ENCODE measurements around the gene HNF4A.
"Not testable (repeated sequence)": the region's sequence is repeated elsewhere in the genome, so short reads cannot be mapped to it uniquely, and the experiment has no call there.

HNF4A gene

DNA sequence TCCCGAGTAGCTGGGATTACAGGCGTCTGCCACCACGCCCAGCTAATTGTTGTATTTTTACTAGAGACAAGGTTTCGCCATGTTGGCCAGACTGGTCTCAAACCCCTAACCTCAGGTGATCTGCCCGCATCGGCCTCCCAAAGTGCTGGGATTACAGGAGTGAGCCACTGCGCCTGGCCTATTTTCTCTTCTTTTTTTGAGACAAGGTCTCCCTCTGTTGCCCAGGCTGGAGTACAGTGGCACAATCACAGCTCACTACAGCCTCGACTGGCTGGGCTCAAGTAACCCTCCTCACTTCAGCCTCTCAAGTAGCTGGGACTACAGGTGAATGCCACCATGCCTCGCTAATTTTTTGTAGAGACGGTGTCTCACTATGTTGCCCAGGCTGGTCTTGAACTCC is 9.6 kb upstream of the HNF4A start:
- not testable (repeated sequence) for DNase-seq

DNA sequence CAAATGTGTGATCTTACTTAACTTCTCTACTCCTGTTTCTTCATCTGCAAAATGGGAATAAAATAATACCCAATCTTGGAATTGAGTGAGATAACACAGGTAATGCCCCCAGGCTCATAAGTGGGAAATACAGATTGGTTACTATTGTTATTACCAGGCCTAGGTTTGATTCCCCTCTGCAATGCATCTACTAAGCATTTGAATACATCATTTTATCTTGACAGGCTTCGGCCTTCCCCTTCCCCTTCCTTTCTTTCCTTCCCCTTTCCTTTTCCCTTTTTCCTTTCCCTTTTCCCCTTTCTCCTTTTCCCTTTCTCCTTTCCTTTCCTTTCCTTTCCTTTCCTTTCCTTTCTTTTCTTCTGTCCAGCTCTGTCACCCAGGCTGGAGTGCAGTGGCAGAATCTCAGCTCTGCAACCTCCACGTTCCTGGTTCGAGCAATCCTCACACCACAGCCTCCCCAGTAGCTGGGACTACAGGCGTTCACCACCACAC is 7.3 kb upstream of the HNF4A start:
- DNase-seq, result no peak

GRCh38 chr20:44349349-44349748 is 6.2 kb upstream of the HNF4A start:
- no peak for DNase-seq

- DNase-seq, result no peak
Observed at GRCh38 chr20:44350567-44350966, 4.9 kb upstream of the HNF4A start.

DNA sequence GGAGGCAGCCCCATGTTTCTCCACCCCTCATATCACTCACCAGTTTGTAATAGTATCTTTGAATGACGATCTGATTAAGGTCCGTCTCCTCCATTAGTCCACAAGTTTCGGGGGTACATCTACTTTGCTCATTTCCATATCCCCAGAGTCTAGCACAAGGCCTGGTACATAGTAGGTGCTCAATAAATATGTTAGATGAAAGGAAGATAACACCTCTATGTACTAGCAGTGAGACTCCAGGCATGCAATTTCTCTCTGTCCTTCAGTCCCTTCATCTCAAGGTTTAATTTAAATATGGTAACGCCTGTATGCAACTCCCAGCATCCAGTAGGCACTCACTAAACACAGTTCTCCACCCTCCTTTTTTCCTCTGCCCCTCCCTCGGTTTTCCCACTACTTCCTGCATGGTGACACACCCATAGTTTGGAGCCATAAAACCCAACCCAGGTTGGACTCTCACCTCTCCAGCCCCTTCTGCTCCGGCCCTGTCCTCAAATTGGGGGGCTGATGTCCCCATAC is 461 bp upstream of the HNF4A start:
- no peak for DNase-seq

GRCh38 chr20:44356353-44356723 is 839 bp downstream of the HNF4A start:
- DNase-seq, result no peak

DNA sequence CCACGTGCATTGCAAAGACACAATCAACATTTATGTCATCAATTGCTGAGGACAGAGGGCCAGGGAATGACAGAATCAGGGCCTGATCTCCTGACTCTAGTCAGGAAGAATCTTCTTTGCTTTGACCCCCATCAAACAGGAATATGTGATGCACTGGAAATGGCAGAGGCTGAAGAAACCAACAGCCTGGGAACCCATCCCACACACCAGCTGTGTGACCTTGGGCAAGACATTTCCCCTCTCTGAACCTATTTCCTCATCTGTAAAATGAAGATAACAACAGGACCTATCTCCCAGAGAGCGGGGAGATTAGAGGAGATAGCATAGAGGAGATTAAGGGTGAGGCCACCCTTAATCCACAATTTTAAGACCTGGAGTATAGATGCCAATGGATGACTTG is 1.5 kb downstream of the HNF4A start:
- DNase-seq, result no peak

- DNase-seq, result no peak
Observed at GRCh38 chr20:44357555-44358125, 2.1 kb downstream of the HNF4A start.

DNA sequence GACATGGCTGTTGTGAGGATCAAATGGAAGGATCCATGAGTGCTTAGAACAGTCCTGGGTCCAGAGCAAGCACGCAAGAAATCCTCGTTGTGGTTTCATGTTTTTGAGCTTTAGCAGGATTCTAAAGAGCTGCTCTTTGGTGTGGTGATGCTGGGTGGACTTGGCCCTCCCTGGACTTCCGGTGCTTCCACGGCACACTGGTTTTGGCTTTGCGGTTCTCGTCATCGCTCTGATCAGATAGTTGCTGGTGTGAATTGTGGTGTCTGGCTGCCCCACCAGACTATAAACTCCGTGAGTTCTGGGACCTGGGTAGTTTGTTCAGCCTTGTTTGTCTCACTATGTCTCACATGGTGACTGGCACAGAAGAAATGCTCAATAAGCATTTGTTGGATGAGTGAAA is 3.3 kb downstream of the HNF4A start:
- no peak for DNase-seq

- DNase-seq, result no peak
Observed at GRCh38 chr20:44360221-44360620, 4.7 kb downstream of the HNF4A start.

DNA sequence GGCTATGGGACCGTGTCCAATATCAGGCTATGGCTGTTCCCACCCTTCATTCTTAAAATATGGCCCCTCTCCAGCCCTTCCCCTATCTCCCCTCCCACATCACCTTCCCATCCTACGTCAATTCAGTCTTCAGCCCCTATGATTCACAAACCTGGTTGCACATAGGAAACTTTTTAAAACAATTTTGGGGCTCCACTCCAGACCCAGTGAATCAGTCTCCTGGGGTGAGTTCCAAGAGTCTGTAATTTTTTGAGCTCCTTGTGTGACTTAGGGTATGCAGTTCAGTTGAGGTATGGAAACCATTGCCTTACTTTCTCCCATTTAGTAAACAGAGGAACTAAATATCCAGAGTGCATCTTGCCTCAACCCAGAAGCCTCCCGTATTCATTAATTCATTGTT is 5.5 kb downstream of the HNF4A start:
- DNase-seq, result no peak

DNA sequence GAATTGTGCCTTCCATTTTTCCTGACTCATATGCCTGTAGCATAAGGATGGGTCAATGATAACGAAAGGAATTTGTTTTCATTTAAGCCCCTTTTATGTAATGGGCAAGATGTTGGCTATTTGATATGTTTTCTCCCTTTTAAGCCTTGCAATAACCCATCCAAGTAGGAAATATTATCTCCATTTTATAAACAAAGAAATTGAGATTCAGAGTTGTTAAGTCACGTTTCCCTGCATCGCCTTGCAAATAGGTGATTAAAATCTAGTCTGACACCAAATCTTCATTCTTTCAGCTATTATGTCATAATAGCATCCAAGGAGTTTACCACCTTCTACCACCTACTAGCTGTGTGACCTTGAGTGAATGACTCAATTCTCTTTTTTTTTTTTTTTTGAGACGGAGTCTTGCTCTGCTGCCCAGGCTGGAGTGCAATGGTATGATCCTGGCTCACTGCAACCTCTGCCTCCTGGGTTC is 7.0 kb downstream of the HNF4A start:
- no peak for DNase-seq

DNA sequence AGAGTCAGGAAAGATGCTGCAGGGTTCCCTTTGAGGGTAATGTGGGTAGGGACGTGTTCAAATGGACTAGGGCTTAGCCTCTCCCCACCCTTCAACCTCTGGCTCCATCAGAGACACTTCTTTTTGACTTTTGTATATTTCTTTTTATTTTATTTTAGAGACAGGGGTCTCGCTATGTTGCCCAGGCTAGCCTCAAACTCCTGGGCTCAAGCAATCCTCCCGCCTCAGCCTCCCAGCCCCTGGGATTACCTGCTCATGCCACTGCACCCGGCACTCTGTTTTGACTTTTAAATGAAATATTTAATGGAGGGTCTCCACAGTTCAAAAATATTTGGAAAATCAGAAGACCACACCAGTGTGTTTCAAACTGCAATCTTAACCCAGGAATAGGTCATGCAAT is 8.6 kb downstream of the HNF4A start:
- no peak for DNase-seq

DNA sequence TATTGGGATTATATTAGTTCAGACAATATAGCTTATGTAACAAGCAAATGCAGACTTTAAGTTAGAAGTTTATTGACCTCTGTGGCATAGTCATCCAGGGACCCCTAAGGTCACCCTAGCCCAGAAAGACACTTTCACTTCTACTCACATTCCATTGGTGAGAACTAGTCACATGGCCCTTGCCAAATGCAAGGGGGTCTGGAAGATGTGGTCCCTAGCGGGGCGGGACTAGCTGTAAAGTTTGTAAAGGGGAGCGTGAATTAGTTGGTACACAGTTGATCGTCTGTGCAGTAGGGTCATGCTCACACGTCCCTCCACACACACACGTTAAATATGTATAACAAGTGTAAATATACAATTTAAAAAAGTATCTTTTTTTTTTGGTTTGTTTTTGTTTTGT is 9.3 kb downstream of the HNF4A start:
- DNase-seq, result no peak

DNA sequence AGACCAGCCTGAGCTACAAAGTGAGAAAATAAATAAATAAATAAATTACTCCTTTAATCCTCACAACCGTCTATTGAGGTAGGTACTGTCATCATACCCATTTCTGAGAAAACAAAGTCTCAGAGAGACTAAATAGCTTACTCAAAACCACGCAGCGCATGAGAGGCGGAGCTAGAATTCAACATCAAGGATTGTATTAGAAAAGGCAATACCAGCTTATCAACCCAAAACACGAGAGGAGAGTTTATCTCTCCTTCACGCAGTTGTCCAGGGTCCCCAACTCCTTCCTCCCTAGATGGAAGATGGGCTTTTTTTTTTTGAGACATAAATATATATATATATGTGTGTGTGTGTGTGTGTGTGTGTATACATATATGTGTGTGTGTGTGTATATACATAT is 12.2 kb downstream of the HNF4A start:
- DNase-seq, result no peak

DNA sequence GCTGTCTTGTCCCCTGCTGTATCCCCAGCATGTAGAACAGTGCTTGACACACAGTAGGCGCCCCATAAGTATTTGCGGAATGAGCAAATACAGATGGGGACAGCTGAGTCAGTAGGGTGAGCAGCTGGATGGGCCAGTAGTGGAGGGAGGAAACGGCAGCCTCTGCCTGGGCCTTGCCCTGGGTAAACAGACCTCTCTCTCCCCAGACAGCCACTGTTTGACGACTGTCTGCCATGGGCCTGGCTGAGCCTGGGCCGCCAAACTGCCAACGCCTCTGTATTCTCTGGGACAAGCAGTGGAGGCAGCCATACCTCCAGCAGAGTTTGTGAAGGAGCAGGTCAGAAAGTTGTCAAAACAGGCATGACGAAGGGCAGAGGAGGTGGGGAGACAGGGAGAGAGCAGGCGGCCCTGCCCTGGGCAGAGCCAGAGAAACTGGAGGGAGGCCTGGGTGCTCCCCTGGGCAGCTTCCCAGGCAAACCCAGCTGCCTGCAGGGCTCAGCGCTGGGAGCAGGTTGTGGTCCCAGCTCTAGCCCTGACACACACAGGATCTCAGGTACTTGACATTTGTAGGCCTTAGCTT is 15.2 kb downstream of the HNF4A start:
- DNase-seq, result no peak

DNA sequence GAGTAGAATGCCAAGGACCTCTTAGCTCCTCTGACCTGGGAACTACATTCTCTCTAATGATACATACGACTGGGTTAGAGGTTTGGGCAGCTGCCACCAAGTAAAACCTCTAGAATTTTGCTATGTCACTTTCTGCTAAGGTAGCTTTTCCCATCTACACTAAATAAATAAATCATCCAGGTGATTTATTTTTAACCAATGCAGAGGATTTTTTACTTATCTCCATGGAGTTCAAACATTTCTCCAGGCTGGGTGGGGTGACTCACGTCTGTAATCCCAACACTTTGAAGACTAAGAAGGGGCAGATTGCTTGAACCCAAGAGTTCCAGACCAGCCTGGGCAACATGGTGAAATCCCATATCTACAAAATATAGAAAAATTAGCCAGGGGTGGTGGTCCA is 27.1 kb downstream of the HNF4A start:
- DNase-seq, result no peak

GRCh38 chr20:44384423-44385027 is 29.0 kb downstream of the HNF4A start:
- no peak for DNase-seq

DNA sequence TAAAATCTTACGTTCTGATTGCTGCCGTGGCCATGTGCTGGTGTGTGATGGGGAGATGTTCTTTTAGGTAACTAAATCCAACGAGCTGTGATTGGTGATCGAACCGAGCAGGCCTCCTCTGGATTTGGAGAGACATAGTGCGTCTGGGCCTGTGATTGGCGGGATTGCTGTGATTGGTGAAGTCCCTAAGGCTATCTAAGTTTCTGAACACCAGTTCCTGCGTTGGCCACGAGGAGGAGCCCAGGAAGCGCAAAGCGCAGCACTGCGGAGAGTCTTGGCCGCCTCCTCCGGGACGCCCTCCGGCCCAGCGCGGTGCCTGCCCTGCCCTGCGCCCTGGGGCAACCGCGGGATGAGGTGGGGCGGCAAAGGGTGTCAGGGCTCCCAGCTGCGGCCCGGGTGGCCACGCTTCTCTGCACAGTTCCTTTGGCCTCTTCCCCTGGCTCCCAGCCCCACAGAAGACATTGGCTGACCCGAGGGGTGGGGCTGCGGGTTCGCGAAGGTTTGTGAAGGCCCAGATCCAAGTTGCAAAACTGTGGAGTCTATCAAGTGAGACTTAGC is 33.0 kb downstream of the HNF4A start:
- DNase-seq, result no peak

GRCh38 chr20:44389871-44390270 is 34.4 kb downstream of the HNF4A start:
- DNase-seq, result no peak

GRCh38 chr20:44390280-44390679 is 34.8 kb downstream of the HNF4A start:
- DNase-seq, result no peak

DNA sequence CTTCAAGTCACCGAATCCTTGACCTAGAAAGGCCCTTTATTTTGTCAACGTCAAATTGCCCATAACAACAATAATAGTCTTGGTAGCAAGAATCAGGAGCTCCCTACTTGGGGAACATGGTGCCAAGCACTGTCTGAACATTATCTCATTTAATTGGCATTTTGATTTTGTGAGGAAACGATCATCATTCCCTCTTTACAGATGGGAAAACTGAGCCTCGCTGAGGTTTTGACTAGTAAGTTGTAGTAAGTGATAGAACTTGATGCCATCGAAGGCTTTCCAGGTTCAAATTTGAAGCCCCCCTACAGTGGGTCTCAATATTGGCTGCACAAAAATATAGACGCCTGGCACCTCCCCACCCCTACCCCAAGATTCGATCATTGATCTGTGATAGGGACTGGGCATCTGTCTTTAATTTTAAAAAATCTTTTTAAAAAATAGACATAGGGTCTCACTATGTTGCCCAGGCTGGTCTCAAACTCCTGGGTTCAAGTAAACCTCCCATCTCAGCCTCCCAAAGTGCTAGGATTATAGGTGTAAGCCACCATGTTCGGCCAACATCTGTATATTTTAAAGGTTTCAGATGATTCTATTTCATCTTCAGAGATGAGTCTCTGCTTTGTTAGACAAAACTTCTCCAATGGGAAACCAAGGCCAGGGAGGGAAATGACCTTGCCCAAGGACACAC is 36.7 kb downstream of the HNF4A start:
- DNase-seq, result no peak

GRCh38 chr20:44392776-44393607 is 37.5 kb downstream of the HNF4A start:
- DNase-seq, result no peak

Measured in cortex of kidney (tissue), 1 donor.